Cerebellar cortex (tissue), 1 donor: ENCODE measurements around the gene HNRNPC.
"Not testable (repeated sequence)": the region's sequence is repeated elsewhere in the genome, so short reads cannot be mapped to it uniquely, and the experiment has no call there.

Experiments used
- DNase-seq: peaks from one replicate; pipeline ENCODE4 v3.0.0-alpha.2; 2015; ENCODE audit warnings: low spot score

Gene HNRNPC

GRCh38 chr14:21269252-21270046 is at the start of gene HNRNPC:
HNRNPC (minus strand) TSS chr14:21269442; CDS start chr14:21234193, 35,249 bp downstream.
- DNase-seq, result peak; percentile 100

- DNase-seq, result no peak
Observed at GRCh38 chr14:21317398-21317797, 48.2 kb upstream of the HNRNPC start.

- no peak for DNase-seq
Observed at GRCh38 chr14:21313512-21313911, 44.3 kb upstream of the HNRNPC start.

GRCh38 chr14:21311614-21312013 is 42.4 kb upstream of the HNRNPC start:
- no peak for DNase-seq

DNA sequence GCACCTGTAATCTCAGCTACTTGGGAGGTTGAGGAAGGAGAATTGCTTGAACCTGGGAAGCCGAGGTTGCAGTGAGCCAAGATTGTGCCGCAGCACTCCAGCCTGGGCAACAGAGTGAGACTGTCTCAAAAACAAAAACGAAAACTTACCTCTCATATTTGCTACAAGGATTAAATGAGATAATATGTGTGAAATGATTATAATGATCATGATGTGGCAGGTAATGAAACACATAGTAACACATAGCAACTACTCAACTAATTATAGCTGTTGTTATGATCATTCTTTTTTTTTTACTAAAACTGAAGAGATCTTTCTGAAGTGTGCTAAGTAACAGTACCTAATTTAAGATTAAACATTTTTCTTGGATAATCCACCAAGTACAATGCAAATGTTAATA is 40.7 kb upstream of the HNRNPC start:
- DNase-seq, result no peak

DNA sequence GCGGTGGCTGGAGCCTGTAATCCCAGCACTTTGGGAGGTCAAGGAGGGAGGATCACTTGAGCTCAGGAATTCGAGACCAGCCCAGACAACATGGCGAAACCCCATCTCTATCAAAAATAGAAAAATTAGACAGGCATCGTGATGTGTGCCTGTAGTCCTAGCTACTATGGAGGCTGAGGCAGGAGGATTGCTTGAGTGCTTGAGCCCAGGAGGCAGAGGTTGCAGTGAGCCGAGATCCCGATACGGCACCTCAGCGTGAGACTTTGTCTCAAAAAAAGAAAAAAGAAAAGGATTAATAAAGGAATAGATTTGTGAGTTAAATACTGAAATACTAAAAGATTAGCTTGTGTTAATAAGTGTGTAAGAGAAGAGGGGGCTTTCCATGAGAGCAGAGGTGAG is 40.0 kb upstream of the HNRNPC start:
- no peak for DNase-seq

GRCh38 chr14:21308479-21309237 is 39.4 kb upstream of the HNRNPC start:
- peak; percentile 97 for DNase-seq

GRCh38 chr14:21308132-21308478 is 38.9 kb upstream of the HNRNPC start:
- no peak for DNase-seq

DNA sequence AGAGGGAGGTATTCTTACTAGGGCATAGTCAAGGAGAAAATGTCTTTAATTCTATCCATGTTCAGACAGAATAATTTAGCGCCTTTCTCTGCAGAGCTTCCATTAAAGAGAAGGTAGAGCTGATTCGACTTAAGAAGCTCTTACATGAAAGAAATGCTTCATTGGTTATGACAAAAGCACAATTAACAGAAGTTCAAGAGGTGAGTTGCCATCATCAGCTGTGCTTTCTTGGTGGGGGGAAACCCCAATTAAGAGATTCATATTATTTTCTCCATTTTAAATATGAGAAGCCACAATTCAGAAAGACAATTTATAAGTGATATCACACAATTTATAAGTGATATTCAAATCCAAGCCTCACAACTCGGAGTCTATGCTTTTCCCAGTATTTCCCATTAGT is 38.4 kb upstream of the HNRNPC start:
- no peak for DNase-seq

DNA sequence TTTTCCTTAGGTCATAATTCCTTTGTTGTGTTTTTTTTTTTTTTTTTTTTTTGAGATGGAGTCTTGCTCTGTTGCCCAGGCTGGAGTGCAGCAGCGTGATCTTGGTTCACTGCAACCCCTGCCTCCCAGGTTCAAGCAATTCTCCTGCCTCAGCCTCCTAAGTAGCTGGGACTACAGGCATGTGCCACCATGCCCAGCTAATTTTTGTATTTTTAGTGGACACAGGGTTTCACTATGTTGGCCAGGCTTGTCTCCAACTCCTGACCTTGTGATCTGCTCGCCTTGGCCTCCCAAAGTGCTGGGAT is 33.5 kb upstream of the HNRNPC start:
- DNase-seq, result not testable (repeated sequence)

DNA sequence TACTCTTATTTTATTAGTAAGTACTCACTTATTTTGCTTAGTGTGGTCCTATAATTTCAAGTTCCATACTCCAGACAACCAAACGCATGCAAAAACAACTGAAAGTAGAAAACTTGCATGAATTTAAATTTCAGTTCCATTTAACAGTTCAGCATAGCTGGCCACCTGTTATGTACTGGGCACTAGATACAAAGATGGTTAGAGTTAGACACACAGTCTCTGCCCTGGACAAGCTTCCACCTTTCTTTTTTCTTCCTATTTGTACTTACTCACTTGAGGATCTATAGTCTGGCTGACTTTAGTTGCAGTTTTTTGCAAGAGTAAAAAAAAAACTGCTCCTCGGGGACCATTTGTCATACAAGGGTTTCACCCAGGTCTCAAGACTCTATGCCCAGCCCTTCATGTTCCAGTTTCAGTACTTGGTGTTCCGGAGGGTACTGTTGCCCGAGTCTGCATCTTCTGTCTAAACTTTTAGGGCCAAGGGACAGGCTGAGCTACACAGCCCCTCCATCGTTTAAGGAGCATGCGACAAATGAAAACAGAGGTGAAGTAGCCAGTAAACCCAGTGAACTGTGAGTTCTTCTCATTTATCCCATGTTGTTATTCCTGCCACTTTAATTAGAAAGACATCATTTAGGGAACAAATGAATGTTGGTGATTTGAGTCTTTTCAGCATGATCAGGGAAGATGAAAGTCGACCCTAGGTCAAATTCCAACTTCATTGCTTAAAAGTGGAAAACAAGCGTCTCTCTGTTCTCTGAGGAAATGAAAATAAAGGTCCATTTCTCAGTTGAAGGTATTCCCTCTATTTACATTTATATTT is 33.0 kb upstream of the HNRNPC start:
- no peak for DNase-seq

- DNase-seq, result peak; percentile 42
Observed at GRCh38 chr14:21300892-21301291, 31.6 kb upstream of the HNRNPC start.

GRCh38 chr14:21299562-21300130 is 30.4 kb upstream of the HNRNPC start:
- DNase-seq, result no peak

DNA sequence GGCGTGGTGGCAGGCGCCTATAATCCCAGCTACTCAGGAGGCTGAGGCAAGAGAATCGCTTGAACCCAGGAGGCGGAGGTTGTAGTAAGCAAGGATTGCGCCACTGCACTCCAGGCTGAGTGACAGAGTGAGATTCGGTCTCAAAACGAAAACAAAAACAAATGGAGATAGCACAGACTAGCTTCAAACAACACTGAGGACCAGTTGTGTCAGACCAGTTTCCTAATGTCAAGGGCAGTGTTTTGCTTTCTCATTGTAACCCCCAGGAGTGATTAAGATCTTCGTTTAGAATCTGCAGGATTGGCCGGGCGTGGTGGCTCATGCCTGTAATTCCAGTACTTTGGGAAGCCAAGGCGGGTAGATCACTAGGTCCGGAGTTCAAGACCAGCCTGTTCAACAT is 29.1 kb upstream of the HNRNPC start:
- no peak for DNase-seq

- not testable (repeated sequence) for DNase-seq
Observed at GRCh38 chr14:21294026-21294425, 24.8 kb upstream of the HNRNPC start.

GRCh38 chr14:21287168-21287567 is 17.9 kb upstream of the HNRNPC start:
- no peak for DNase-seq

GRCh38 chr14:21286516-21286915 is 17.3 kb upstream of the HNRNPC start:
- DNase-seq, result not testable (repeated sequence)

DNA sequence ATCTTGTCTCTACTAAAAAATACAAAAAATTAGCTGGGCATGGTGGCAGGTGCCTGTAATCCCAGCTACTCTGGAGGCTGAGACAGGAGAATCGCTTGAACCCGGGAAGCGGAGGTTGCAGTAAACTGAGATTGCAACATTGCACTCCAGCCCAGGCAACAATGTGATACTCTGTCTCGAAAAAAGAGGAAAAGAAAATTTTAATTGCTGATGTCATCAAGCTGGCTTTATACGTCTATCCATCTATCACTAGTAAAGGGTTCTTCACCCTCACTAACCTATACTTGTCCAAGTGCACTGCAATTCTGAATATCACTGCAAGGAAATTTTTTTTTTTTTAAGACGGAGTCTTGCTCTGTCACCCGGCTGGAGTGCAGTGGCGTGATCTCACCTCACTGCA is 12.7 kb upstream of the HNRNPC start:
- not testable (repeated sequence) for DNase-seq

DNA sequence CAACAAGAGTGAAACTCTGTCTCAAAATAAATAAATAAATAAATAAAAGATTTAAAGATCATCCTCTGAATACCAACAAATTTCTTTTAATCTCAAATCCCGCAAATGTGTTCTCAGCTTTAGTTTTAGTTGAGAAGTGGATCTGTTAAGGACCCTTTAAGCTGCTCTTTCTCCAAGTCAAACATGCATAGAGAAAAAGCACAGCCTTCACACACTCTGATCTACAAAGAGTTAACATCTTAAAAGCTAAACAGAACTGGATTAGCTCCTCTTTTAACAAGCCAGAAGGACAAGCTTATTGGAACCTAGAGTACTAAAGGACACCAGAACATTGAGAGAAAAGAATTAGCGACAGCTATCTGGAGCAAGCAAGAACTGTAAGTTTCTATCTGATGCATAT is 10.5 kb upstream of the HNRNPC start, which contains the start of gene RPGRIP1:
Gene RPGRIP1 (plus strand): TSS at position 301 of the 400 bp plus-strand sequence. CDS start 7,894 bp downstream, outside the sequence.
- DNase-seq, result no peak

DNA sequence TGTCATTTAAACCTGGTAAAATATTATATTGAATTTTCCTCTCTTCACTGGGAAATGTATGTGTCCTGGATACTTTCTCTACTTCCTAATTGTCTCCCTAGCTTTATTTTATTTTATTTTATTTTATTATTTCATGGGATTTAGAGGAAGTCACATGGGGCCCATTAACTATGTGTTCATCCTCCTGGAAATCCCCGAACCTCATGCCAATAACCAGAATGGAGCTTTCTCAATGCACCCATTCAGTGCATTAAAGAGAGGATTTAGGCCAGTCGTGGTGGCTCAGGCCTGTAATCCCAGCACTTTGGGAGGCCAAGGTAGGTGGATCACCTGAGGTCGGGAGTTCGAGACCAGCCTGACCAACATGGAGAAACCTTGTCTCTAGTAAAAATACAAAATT is 9.4 kb upstream of the HNRNPC start:
- DNase-seq, result no peak

DNA sequence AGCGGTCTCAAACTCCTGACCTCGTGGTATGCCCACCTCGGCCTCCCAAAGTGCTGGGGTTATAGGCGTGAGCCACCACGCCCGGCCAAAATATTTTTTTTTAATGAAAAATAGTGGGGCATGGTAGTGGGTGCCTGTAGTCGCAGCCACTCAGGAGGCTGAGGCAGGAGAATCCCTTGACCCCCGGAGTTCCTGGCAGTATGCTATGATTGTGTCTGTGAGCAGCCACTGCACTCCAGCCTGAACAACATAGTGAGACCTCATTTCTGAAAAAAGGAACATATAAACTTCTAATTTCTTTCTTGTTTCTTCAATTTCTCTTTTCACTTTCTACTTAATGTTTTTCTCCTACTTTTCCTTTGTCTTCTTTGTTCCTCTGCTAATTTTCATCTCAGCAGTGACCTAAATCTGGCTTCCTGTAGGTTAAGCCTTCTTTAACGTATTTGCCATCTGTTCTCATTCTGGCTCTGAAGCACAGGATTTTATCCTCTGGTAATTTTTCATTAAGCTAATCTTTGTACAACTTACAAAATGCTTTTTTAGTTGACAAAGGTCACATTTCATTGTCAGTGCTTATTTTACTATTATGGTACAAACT is 6.1 kb upstream of the HNRNPC start:
- DNase-seq, result peak; percentile 68

GRCh38 chr14:21272661-21273060 is 3.4 kb upstream of the HNRNPC start:
- not testable (repeated sequence) for DNase-seq
